BLaER1 (cell line): ENCODE measurements around the gene EOMES.

Experiments used
- H3K27ac ChIP-seq: shearing (Covaris generic); formaldehyde crosslinking; 2 replicates; pipeline ENCODE4 v1.8.1; 2022
- H3K27me3 ChIP-seq: shearing (Covaris generic); formaldehyde crosslinking; 2 replicates; pipeline ENCODE4 v1.8.1; 2022
- H3K36me3 ChIP-seq: shearing (Covaris generic); formaldehyde crosslinking; 2 replicates; pipeline ENCODE4 v1.8.1; 2022
- H3K4me1 ChIP-seq: shearing (Covaris generic); formaldehyde crosslinking; 2 replicates; pipeline ENCODE4 v1.8.1; 2022
- H3K4me2 ChIP-seq: shearing (Covaris generic); formaldehyde crosslinking; 2 replicates; pipeline ENCODE4 v1.8.1; 2022
- H3K4me3 ChIP-seq: shearing (Covaris generic); formaldehyde crosslinking; 2 replicates; pipeline ENCODE4 v1.8.1; 2022
- H3K9ac ChIP-seq: shearing (Covaris generic); formaldehyde crosslinking; 2 replicates; pipeline ENCODE4 v1.8.1; 2022
- H3K9me3 ChIP-seq: shearing (Covaris generic); formaldehyde crosslinking; 2 replicates; pipeline ENCODE4 v1.8.1; 2022
- H4K20me1 ChIP-seq: shearing (Covaris generic); formaldehyde crosslinking; 2 replicates; pipeline ENCODE4 v1.8.1; 2022
- Cebpa-rat ChIP-seq: shearing (Covaris generic); IDR thresholded peaks from 2 replicates; pipeline ENCODE4 v1.8.1; 2022

The EOMES gene

GRCh38 chr3:27723001-27723445 is 900 bp upstream of the EOMES start:
- TF ChIP-seq Cebpa-rat, result no peak
- H3K36me3 ChIP-seq, result no peaks in the 10 kb centered on the region
- H3K4me1 ChIP-seq, result no peaks in the 10 kb centered on the region

DNA sequence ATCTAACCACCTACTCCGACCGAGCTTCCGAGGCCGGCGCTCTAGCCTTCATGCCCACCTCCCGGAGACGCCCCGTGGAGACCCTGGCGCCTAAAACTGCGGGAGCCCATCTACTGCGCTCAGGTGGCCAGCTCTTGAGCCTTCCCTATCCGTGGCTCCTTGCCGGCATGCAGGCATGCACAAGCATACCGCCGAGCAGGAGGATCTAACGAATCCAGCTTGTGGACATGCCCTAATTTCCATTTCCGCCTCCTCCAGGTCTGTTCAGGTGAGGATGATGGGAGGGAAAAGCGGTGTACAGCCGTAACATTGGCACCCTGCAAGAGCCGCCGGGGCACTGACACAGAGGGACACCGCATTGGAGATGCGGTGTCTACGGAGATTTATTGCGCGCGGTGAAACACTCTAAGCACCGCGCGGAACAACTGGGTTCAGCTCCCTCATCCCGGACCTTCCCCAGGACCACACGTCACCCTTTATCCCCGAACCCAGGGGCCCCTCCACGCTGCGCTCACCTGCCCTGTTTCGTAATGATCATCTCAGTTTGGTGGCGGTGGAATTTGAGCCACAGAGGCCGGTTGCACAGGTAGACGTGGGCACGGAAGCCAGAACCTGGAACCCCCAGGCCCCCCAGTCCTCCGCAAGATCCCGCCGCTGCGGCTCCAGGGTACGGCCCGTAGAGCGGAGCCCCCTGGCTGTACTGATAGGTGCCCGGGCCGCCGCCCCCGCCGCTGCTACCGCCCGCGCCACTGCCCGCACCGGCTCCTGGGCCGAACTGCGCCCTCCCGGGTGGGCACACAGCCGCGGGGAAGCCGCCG is 1.0 kb downstream of the EOMES start:
- peak overlapping the region; percentile 31; the same call in 1 of the 2 replicates for H3K4me3 ChIP-seq
- H3K4me2 ChIP-seq, result no peak overlapping the region
- H3K36me3 ChIP-seq, result no peaks in the 10 kb centered on the region
- no peak overlapping the region for H3K27ac ChIP-seq
- H3K9me3 ChIP-seq, result peaks cover 57% of the 10 kb centered on the region
- peaks cover 63% of the 10 kb centered on the region for H3K27me3 ChIP-seq
- H3K4me1 ChIP-seq, result no peaks in the 10 kb centered on the region
- H3K9ac ChIP-seq, result no peak overlapping the region
- H4K20me1 ChIP-seq, result no peaks in the 10 kb centered on the region
- TF ChIP-seq Cebpa-rat, result no peak

More at GRCh38 chr3:27723001-27723445, 900 bp upstream of the EOMES start:
- H3K9ac ChIP-seq, result no peak overlapping the region
- H3K4me2 ChIP-seq, result no peak overlapping the region
- H3K4me3 ChIP-seq, result no peak overlapping the region
- no peak overlapping the region for H3K27ac ChIP-seq
- no peaks in the 10 kb centered on the region for H4K20me1 ChIP-seq
- peaks cover 49% of the 10 kb centered on the region for H3K27me3 ChIP-seq
- H3K9me3 ChIP-seq, result peaks cover 57% of the 10 kb centered on the region

DNA sequence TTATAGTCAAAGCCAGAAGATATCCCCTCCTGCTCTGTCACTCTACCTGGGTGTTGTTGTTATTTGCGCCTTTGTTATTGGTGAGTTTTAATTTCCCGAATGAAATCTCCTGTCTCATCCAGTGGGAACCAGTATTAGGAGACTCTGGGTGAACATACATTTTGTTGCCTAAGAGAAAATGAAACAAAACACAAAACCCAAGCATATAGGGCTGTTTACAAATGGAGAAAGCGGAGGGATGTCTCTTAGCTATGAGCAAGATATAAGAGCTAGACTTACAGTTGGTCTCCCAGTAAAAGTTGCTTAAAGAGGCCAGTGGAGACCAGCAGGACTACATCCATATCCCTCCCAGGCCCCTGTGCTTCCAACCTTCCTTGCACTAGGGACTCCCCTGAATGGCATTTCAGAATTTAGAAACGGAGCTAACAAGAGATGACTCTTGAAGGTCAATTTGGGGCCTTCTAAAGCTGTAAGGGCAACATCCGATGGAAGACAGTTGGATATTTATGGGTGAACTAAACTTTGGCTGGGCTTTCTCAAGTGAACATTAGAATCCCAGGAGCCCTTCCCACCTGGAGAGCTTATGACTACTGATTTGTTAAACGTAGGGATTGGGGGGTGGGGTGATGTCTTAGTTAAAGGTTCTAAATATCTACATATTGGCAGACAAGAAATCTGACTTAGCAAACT is 2.7 kb downstream of the EOMES start:
- no peak overlapping the region for H3K4me3 ChIP-seq
- H3K4me2 ChIP-seq, result no peak overlapping the region
- peaks cover 6% of the 10 kb centered on the region for H3K4me1 ChIP-seq
- H4K20me1 ChIP-seq, result peaks cover 8% of the 10 kb centered on the region; the same call in 1 of the 2 replicates
- no peak overlapping the region for H3K27ac ChIP-seq
- H3K36me3 ChIP-seq, result no peaks in the 10 kb centered on the region
- H3K27me3 ChIP-seq, result peaks cover 79% of the 10 kb centered on the region
- H3K9me3 ChIP-seq, result peaks cover 55% of the 10 kb centered on the region
- TF ChIP-seq Cebpa-rat, result no peak
- no peak overlapping the region for H3K9ac ChIP-seq

- Histone ChIP-seq H3K27ac (no peak overlapping the region), H3K4me1 (peaks cover 16% of the 10 kb centered on the region), H3K36me3 (no peaks in the 10 kb centered on the region), H3K4me2 (no peak overlapping the region), H4K20me1 (peaks cover 17% of the 10 kb centered on the region; the same call in 1 of the 2 replicates), H3K9me3 (peaks cover 50% of the 10 kb centered on the region), H3K9ac (no peak overlapping the region), H3K4me3 (no peak overlapping the region), H3K27me3 (peaks cover 89% of the 10 kb centered on the region)
- TF ChIP-seq Cebpa-rat, result no peak
Measured at GRCh38 chr3:27718459-27718858, 3.7 kb downstream of the EOMES start.

DNA sequence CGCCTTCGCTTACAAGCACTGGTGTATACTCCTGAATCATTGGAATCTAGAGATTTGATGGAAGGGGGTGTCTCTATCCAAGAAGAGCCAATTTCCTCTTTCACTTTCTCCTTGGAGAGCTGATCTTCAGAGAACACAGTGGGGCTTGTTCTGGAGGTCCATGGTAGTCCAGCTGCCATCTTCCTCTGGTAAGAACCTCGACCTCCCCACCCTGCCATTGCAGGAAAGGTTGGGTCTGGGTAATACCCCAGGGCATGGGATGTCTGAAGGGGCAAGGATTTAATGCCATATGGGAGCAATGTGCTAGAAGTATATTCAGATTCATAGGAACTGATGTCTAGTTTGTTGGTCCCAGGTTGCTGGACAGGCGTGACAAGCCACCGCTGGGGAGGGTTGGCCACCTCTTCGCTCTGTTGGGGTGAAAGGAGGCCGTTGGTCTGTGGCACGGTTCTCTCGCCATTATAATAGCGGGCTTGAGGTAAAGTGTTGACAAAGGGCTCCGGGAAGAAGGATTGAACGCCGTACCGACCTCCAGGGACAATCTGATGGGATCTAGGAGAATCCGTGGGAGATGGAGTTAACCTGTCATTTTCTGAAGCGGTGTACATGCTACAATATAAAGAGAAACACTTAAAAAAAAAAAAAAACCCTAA is 4.8 kb downstream of the EOMES start:
- H3K4me3 ChIP-seq, result no peak overlapping the region

DNA sequence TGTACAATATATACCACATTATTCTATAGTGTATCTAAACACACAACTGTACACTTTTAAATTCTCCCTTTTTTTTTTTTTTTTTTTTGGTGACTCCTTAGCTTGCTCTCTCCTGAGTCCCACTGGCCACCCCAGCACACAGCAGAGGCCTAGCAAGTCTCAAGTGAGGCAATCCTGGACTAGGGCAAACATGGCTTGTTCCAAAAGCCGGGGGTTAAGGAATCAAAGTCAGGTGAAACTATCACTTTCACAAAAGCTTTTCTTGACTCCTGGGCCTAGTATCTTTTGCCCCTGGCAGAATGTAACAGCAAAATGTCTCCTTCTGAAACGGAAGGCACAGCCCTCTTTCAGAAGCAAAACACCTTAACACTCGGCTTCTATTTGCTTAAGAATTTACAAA is 5.8 kb downstream of the EOMES start:
- Histone ChIP-seq H3K36me3 (no peaks in the 10 kb centered on the region), H3K27ac (no peak overlapping the region), H3K4me2 (no peak overlapping the region), H4K20me1 (peaks cover 19% of the 10 kb centered on the region; the same call in 1 of the 2 replicates), H3K9ac (no peak overlapping the region), H3K4me1 (peaks cover 30% of the 10 kb centered on the region), H3K27me3 (peaks cover 89% of the 10 kb centered on the region), H3K4me3 (no peak overlapping the region), H3K9me3 (peaks cover 43% of the 10 kb centered on the region)
- TF ChIP-seq Cebpa-rat, result no peak

More for the DNA sequence above, 4.8 kb downstream of the EOMES start:
- peaks cover 19% of the 10 kb centered on the region; the same call in 1 of the 2 replicates for H4K20me1 ChIP-seq
- H3K27ac ChIP-seq, result no peak overlapping the region
- H3K9ac ChIP-seq, result no peak overlapping the region
- no peaks in the 10 kb centered on the region for H3K36me3 ChIP-seq
- TF ChIP-seq Cebpa-rat, result no peak
- peaks cover 50% of the 10 kb centered on the region for H3K9me3 ChIP-seq
- H3K27me3 ChIP-seq, result peaks cover 91% of the 10 kb centered on the region
- H3K4me1 ChIP-seq, result peaks cover 28% of the 10 kb centered on the region
- no peak overlapping the region for H3K4me2 ChIP-seq

DNA sequence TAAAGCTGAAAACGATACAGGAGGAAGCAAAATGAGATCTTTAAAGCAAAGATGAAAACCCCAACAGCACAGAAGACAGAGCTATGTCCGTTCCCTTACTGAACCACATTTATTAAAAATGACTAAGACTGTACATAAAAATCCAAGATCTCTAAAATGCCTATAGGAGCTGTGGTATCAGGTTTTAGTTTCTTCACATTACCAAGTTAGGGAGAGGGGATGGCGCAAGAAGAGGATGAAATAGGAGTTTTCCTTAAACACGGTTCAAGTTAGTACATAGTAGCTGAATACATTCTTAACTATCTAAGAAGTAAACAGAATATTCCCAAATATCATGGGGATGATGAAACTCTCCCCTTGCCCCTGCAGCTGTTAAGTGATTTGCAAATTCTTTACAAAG is 6.3 kb downstream of the EOMES start:
- peaks cover 30% of the 10 kb centered on the region for H3K4me1 ChIP-seq
- no peak overlapping the region for H3K9ac ChIP-seq
- TF ChIP-seq Cebpa-rat, result no peak
- H3K27me3 ChIP-seq, result peaks cover 85% of the 10 kb centered on the region
- no peak overlapping the region for H3K27ac ChIP-seq
- H3K4me2 ChIP-seq, result no peak overlapping the region
- no peak overlapping the region for H3K4me3 ChIP-seq
- H4K20me1 ChIP-seq, result peaks cover 19% of the 10 kb centered on the region; the same call in 1 of the 2 replicates
- H3K36me3 ChIP-seq, result no peaks in the 10 kb centered on the region
- H3K9me3 ChIP-seq, result peaks cover 38% of the 10 kb centered on the region

DNA sequence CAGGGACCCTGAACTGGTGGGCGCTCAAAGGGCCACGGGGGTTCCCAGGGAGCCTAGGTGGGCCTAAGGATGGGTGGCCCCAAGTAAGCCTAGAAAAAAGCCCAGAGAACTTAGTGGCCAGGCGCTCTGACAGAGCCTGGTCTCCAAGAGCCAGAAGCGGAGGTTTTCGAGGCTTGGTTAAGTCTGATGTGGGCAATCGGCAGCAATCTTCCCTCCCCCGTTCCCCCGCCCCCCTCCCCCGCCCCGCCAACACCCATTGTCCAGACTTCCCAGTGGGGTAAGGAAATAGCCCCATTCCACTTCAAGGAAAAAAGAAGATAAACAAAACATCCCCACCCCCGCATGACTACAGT is 6.7 kb downstream of the EOMES start:
- Histone ChIP-seq H3K4me2 (peak overlapping the region; percentile 87; the same call in 1 of the 2 replicates), H3K27me3 (peaks cover 81% of the 10 kb centered on the region), H4K20me1 (peaks cover 19% of the 10 kb centered on the region; the same call in 1 of the 2 replicates), H3K9ac (no peak overlapping the region), H3K4me3 (peak overlapping the region; percentile 49; the same call in 1 of the 2 replicates), H3K27ac (no peak overlapping the region), H3K36me3 (no peaks in the 10 kb centered on the region), H3K9me3 (peaks cover 34% of the 10 kb centered on the region), H3K4me1 (peaks cover 30% of the 10 kb centered on the region)
- no peak for TF ChIP-seq Cebpa-rat

DNA sequence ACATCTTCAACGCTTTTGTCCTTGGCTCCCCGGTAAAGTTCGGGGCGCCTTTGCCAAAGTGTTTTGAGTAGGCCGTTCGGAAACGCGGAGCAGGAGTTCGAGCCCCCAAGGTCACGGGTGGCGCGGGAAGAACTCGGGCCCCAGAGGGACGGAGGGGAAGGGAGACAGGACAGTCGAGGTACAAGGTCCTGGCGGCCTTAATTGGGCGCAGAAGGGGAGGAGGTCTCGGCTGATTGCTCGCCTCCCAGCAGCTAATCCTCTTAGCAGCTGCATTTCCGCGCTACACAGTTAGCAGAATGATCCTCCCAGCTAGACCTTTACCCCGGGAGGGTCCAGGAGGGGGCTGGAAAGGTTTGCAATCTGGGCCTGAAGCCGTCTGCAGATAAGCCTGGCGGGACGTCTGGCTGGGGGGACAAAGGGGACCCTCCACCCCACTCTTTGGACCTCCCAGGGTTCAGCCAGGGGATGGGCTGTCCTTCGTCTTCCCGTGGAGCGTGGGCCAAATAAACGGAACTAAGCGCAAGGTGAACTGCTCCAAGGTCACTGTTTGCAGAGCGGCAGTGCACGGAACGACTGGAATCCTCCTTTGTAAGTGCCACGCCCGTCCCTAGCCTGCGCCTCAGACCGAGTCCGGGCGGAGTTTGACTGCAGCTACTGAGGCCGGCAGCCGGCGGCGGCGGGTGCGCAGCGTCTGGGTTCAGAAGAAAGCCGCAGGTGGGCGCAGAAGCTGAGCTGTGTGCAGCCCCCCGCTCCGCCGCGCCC is 7.2 kb downstream of the EOMES start:
- Histone ChIP-seq H4K20me1 (peaks cover 19% of the 10 kb centered on the region; the same call in 1 of the 2 replicates), H3K27ac (no peak overlapping the region), H3K4me1 (peaks cover 30% of the 10 kb centered on the region), H3K36me3 (no peaks in the 10 kb centered on the region), H3K4me2 (peak overlapping the region; percentile 87), H3K4me3 (peak overlapping the region; percentile 49), H3K9ac (no peak overlapping the region), H3K9me3 (peaks cover 28% of the 10 kb centered on the region), H3K27me3 (peaks cover 76% of the 10 kb centered on the region)
- no peak for TF ChIP-seq Cebpa-rat
